Parietal lobe (tissue), 2 donors: Measurements from ENCODE around the gene G6PC1. TPM values are rescaled to one million over a fixed set of nuclear protein-coding genes. Genes with fewer than 3 reads are reported as not detected.

Experiments
- small RNA-seq: library from RNA; depleted of rRNA; stranded (forward); fragments of <200 nt; gene quantifications from one replicate; pipeline ENCODE3, GENCODE V24; 2014; ENCODE audit warnings: low replicate concordance
- total RNA-seq: library from RNA; depleted of rRNA; stranded (reverse); fragments of >200 nt; gene quantifications from one replicate; pipeline ENCODE4 v1.2.3, GENCODE V29; 2014

Gene G6PC1
- total RNA-seq, result not detected

GRCh38 chr17:42900460-42901331 lies at the start of gene G6PC1:
Gene G6PC1 (plus strand): TSS chr17:42900799. CDS start chr17:42900877, 78 bp downstream.

DNA sequence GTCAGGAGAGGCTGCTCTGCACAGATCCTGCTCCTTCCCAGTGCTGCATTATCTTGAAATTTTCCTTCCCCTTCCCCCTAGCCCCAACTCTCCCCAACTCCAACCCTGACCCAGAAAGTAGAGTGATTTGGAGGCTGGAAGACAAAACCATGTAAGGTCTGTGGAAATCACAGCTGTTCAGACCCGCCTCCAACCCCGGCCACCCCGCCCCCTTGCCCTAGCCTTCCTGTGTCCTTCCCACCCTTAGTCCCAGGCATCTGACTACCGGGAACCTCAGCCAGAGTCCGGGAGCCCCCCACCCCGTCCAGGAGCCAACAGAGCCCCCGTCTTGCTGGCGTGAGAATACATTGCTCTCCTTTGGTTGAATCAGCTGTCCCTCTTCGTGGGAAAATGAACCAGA lies 49.6 kb upstream of the G6PC1 start, which contains the start of gene AOC3:
AOC3 (plus strand) TSS at position 246 of the 400 bp plus-strand sequence; CDS start at position 391, 145 bp downstream.

Small RNA genes within 50 kb of the gene (small RNA-seq; reads per million reads assigned to genes)
- gene RF00561 (not detected), gene RNU6-287P (not detected)

Other genes with a start within 250 kb of the G6PC1 start
- 26.3 TPM for gene TUBG2, start 241.5 kb upstream of the G6PC1 start, total RNA-seq
- gene PLEKHH3, start 223.8 kb upstream of the G6PC1 start, total RNA-seq, result 4.4 TPM
- 0.94 TPM for gene CCR10, start 219.0 kb upstream of the G6PC1 start, total RNA-seq
- 12.5 TPM for gene CNTNAP1, start 218.3 kb upstream of the G6PC1 start, total RNA-seq
- 68.9 TPM for gene EZH1, start 155.8 kb upstream of the G6PC1 start, total RNA-seq
- gene RAMP2, start 139.6 kb upstream of the G6PC1 start, total RNA-seq, result 9.1 TPM
- gene VPS25, start 127.3 kb upstream of the G6PC1 start, total RNA-seq, result 24.4 TPM
- not detected for gene WNK4, start 120.2 kb upstream of the G6PC1 start, total RNA-seq
- gene COA3, start 102.1 kb upstream of the G6PC1 start, total RNA-seq, result 65.7 TPM
- 0.31 TPM for gene CNTD1, start 101.9 kb upstream of the G6PC1 start, total RNA-seq
- 61.3 TPM for gene BECN1, start 76.5 kb upstream of the G6PC1 start, total RNA-seq
- gene PSME3, start 67.4 kb upstream of the G6PC1 start, total RNA-seq, result 41.0 TPM
- 2.5 TPM for gene AOC2, start 56.2 kb upstream of the G6PC1 start, total RNA-seq
- 0.31 TPM for gene AOC3, start 49.6 kb upstream of the G6PC1 start, total RNA-seq
- 34.1 TPM for gene AARSD1, start 63.7 kb downstream of the G6PC1 start, total RNA-seq
- 2.5 TPM for gene PTGES3L, start 79.3 kb downstream of the G6PC1 start, total RNA-seq
- 16.9 TPM for gene RUNDC1, start 79.8 kb downstream of the G6PC1 start, total RNA-seq
- 1,347 TPM for gene RPL27, start 97.6 kb downstream of the G6PC1 start, total RNA-seq
- 2.5 TPM for gene IFI35, start 106.0 kb downstream of the G6PC1 start, total RNA-seq
- gene VAT1, start 121.6 kb downstream of the G6PC1 start, total RNA-seq, result 77.3 TPM
- 3.4 TPM for gene RND2, start 124.4 kb downstream of the G6PC1 start, total RNA-seq
- gene BRCA1, start 224.6 kb downstream of the G6PC1 start, total RNA-seq, result 9.7 TPM